GM18907 (cell line): Measurements from ENCODE around the gene ZNF530.

ENCODE experiments used
- ATAC-seq: cut with Tn5 transposase; IDR thresholded peaks from one replicate; pipeline ENCODE4 v1.9.1; 2021; ENCODE audit warnings: mild to moderate bottlenecking, moderate library complexity; ENCODE audit not compliant: unreplicated experiment

ZNF530 gene

GRCh38 chr19:57613941-57614743, 14.5 kb downstream of the ZNF530 start, which contains the start of gene ZNF134:
Gene ZNF134, plus strand, starts transcription at chr19:57614242. Its CDS starts 5,227 bp downstream, at chr19:57619469.
- peak; percentile 93 for ATAC-seq

- ATAC-seq: no peak
Observed at GRCh38 chr19:57615346-57615745, 15.7 kb downstream of the ZNF530 start.

GRCh38 chr19:57620673-57621348, 21.1 kb downstream of the ZNF530 start:
- ATAC-seq: no peak

GRCh38 chr19:57623091-57623490, 23.4 kb downstream of the ZNF530 start:
- no peak for ATAC-seq

GRCh38 chr19:57632987-57633831, 33.5 kb downstream of the ZNF530 start, which contains the start of gene ZNF211:
Gene ZNF211, plus strand, starts transcription at chr19:57633168. Its CDS starts 179 bp downstream, at chr19:57633347.
- peak; percentile 98 for ATAC-seq

- no peak for ATAC-seq
Observed at GRCh38 chr19:57633832-57634131, 34.1 kb downstream of the ZNF530 start.

GRCh38 chr19:57637379-57637778, 37.7 kb downstream of the ZNF530 start:
- ATAC-seq: no peak

- ATAC-seq: no peak
Observed at GRCh38 chr19:57641715-57642234, 42.1 kb downstream of the ZNF530 start.

- ATAC-seq: no peak
Observed at GRCh38 chr19:57642396-57643046, 42.8 kb downstream of the ZNF530 start.

GRCh38 chr19:57643734-57644133, 44.0 kb downstream of the ZNF530 start:
- ATAC-seq: no peak

- no peak for ATAC-seq
Observed at GRCh38 chr19:57648331-57649003, 48.8 kb downstream of the ZNF530 start.

GRCh38 chr19:57651654-57651996, 51.9 kb downstream of the ZNF530 start:
- no peak for ATAC-seq

GRCh38 chr19:57653689-57654088, 54.0 kb downstream of the ZNF530 start:
- no peak for ATAC-seq

- no peak for ATAC-seq
Observed at GRCh38 chr19:57655443-57655842, 55.8 kb downstream of the ZNF530 start.

- ATAC-seq: no peak
Observed at GRCh38 chr19:57656346-57656745, 56.7 kb downstream of the ZNF530 start.
